T-helper 1 cell treated with Interleukin-12 subunit alpha and Interleukin-12 subunit beta and Interleukin-4 antibody, amounts not matched to agents 30 μg/mL and 1 μg/mL, for 36 hours (primary cell): Measurements from ENCODE around the gene CCDC148.
"Not testable (repeated sequence)": the region's sequence is repeated elsewhere in the genome, so short reads cannot be mapped to it uniquely, and the experiment has no call there.

Source experiments
- H3K27ac Mint-ChIP-seq: one replicate; pipeline ENCODE4 v1.8.0; 2021; ENCODE audit warnings: mild to moderate bottlenecking, mixed read lengths
- H3K27me3 Mint-ChIP-seq: one replicate; pipeline ENCODE4 v1.8.0; 2021; ENCODE audit warnings: low read depth, mixed read lengths
- H3K36me3 Mint-ChIP-seq: one replicate; pipeline ENCODE4 v1.8.0; 2021; ENCODE audit warnings: low read depth, mixed read lengths
- H3K4me1 Mint-ChIP-seq: one replicate; pipeline ENCODE4 v1.8.0; 2021; ENCODE audit warnings: low read depth, mixed read lengths
- H3K4me3 Mint-ChIP-seq: one replicate; pipeline ENCODE4 v1.8.0; 2021; ENCODE audit warnings: mild to moderate bottlenecking, moderate library complexity, mixed read lengths
- H3K9me3 Mint-ChIP-seq: one replicate; pipeline ENCODE4 v1.8.0; 2021; ENCODE audit warnings: mixed read lengths

CCDC148 gene

GRCh38 chr2:158472829-158473228 lies 16.3 kb upstream of the CCDC148 start:
- Mint-ChIP-seq H3K4me1 (peaks cover 16% of the 10 kb centered on the region), H3K36me3 (peaks cover 12% of the 10 kb centered on the region)
- not testable (repeated sequence) for H3K27ac Mint-ChIP-seq, H3K27me3 Mint-ChIP-seq, H3K4me3 Mint-ChIP-seq, H3K9me3 Mint-ChIP-seq

DNA sequence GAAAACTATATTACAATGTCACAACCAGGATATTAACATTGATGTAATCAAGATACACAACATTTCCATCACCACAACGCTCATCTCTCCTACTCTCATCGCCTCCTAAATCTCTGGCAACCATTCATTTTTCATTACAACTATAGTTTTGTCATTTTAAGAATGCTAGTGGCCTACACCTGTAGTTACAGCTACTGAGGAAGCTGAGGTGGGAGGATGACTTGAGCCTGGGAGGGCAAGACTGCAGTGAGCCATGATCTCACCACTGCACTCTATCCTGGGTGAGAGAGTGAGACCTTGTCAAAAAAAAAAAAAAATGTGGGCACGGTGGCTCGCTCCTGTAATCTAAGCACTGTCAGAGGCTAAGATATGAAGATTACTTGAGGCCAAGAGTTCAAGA lies 10.7 kb upstream of the CCDC148 start:
- Mint-ChIP-seq H3K4me3 (no peak overlapping the region), H3K27me3 (no peaks in the 10 kb centered on the region), H3K36me3 (peaks cover 12% of the 10 kb centered on the region), H3K27ac (no peak overlapping the region), H3K9me3 (no peaks in the 10 kb centered on the region), H3K4me1 (peaks cover 9% of the 10 kb centered on the region)

GRCh38 chr2:158464426-158465281 lies 8.1 kb upstream of the CCDC148 start:
- Mint-ChIP-seq H3K36me3 (peaks cover 6% of the 10 kb centered on the region), H3K27ac (no peak overlapping the region), H3K4me3 (no peak overlapping the region), H3K9me3 (no peaks in the 10 kb centered on the region), H3K4me1 (peaks cover 11% of the 10 kb centered on the region), H3K27me3 (no peaks in the 10 kb centered on the region)

DNA sequence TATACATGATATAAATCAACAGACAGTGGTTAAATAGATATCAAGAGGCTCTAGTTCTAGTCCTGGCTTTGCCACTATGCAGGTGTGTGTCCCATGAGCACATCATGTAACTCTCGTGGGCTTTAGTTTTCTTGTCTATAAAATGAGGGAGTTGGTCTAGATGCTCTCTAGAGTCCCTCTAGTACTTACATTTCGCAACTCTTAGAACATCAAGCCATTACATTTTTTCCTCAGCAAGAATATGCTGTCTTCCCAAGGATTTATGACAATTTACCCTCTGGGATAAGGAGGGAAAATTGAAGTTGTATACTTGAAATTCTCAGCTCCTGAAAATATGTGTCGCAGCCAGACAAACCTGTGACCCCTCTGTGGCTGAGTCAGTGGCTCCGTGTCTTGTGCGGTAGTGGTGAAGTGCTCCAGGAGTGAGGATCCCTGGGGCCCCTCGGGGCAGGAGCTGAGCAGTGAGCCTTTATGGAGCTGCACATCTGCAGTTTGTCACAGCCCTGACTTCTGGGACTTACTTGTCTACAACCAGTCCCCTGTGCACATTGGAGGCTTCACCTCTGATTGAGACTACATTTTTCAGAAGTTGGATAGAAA lies 7.0 kb upstream of the CCDC148 start:
- H3K36me3 Mint-ChIP-seq = peaks cover 3% of the 10 kb centered on the region
- H3K4me1 Mint-ChIP-seq = peaks cover 9% of the 10 kb centered on the region
- H3K4me3 Mint-ChIP-seq = no peak overlapping the region
- H3K27ac Mint-ChIP-seq = no peak overlapping the region
- H3K27me3 Mint-ChIP-seq = peaks cover under 1% of the 10 kb centered on the region
- H3K9me3 Mint-ChIP-seq = no peaks in the 10 kb centered on the region

- Mint-ChIP-seq H3K4me3 (no peak overlapping the region), H3K36me3 (peaks cover 8% of the 10 kb centered on the region), H3K27ac (no peak overlapping the region), H3K9me3 (no peaks in the 10 kb centered on the region), H3K27me3 (peaks cover 6% of the 10 kb centered on the region), H3K4me1 (peaks cover 23% of the 10 kb centered on the region)
Measured at GRCh38 chr2:158460632-158461297, 4.2 kb upstream of the CCDC148 start.

GRCh38 chr2:158459161-158460003 lies 2.8 kb upstream of the CCDC148 start:
- Mint-ChIP-seq H3K36me3 (peaks cover 8% of the 10 kb centered on the region), H3K27ac (no peak overlapping the region), H3K9me3 (no peaks in the 10 kb centered on the region), H3K27me3 (peaks cover 9% of the 10 kb centered on the region), H3K4me1 (peaks cover 20% of the 10 kb centered on the region), H3K4me3 (no peak overlapping the region)

- H3K27ac Mint-ChIP-seq = no peak overlapping the region
- no peaks in the 10 kb centered on the region for H3K9me3 Mint-ChIP-seq
- peaks cover 17% of the 10 kb centered on the region for H3K27me3 Mint-ChIP-seq
- H3K4me3 Mint-ChIP-seq = peak overlapping the region; percentile 95
- H3K36me3 Mint-ChIP-seq = peaks cover 8% of the 10 kb centered on the region
- peaks cover 20% of the 10 kb centered on the region for H3K4me1 Mint-ChIP-seq
Measured at GRCh38 chr2:158458617-158458920, 2.0 kb upstream of the CCDC148 start.

GRCh38 chr2:158457826-158458616 lies 1.5 kb upstream of the CCDC148 start:
- Mint-ChIP-seq H3K4me3 (peak overlapping the region; percentile 95), H3K4me1 (peaks cover 20% of the 10 kb centered on the region), H3K9me3 (no peaks in the 10 kb centered on the region), H3K27me3 (peaks cover 22% of the 10 kb centered on the region), H3K36me3 (peaks cover 8% of the 10 kb centered on the region), H3K27ac (peak overlapping the region; percentile 81)

GRCh38 chr2:158457092-158457825 lies 706 bp upstream of the CCDC148 start:
- Mint-ChIP-seq H3K27me3 (peaks cover 29% of the 10 kb centered on the region), H3K36me3 (peaks cover 8% of the 10 kb centered on the region), H3K27ac (peak overlapping the region; percentile 81), H3K9me3 (no peaks in the 10 kb centered on the region), H3K4me1 (peaks cover 20% of the 10 kb centered on the region), H3K4me3 (peak overlapping the region; percentile 95)

DNA sequence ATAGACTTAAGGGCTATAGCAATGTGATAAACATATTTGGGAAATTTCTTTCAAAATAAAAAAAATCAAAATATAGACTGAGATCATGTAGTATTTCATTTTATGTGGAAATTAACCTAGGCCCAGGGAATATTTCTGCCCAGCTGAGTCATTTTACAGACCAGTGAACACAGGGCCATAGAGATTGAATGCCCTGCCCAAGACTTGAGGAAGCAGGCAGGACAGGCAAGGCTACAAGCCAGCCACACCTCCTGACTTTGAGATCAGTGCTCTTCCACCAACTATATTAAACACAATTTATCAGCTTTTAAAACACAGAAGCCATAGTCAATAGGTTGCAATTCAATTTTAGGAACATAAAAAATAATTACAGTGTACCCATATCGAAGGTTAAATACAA lies 12.9 kb downstream of the CCDC148 start:
- H3K27me3 Mint-ChIP-seq = peaks cover 5% of the 10 kb centered on the region
- H3K4me3 Mint-ChIP-seq = no peak overlapping the region
- no peaks in the 10 kb centered on the region for H3K4me1 Mint-ChIP-seq

DNA sequence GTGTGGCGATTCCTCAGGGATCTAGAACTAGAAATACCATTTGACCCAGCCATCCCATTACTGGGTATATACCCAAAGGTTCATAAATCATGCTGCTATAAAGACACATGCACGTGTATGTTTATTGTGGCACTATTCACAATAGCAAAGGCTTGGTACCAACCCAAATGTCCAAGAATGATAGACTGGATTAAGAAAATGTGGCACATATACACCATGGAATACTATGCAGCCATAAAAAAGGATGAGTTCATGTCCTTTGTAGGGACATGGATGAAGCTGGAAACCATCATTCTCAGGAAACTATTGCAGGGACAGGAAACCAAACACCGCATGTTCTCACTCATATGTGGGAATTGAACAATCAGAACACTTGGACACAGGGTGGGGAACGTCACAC lies 17.5 kb downstream of the CCDC148 start:
- H3K9me3 Mint-ChIP-seq, H3K27me3 Mint-ChIP-seq, H3K27ac Mint-ChIP-seq, H3K4me1 Mint-ChIP-seq, H3K36me3 Mint-ChIP-seq, H3K4me3 Mint-ChIP-seq: not testable (repeated sequence)

More for the DNA sequence above, 12.9 kb downstream of the CCDC148 start:
- H3K9me3 Mint-ChIP-seq = no peaks in the 10 kb centered on the region
- H3K36me3 Mint-ChIP-seq = no peaks in the 10 kb centered on the region
- no peak overlapping the region for H3K27ac Mint-ChIP-seq

GRCh38 chr2:158433716-158434115 lies 22.8 kb downstream of the CCDC148 start:
- H3K4me1 Mint-ChIP-seq, H3K4me3 Mint-ChIP-seq, H3K36me3 Mint-ChIP-seq, H3K27ac Mint-ChIP-seq, H3K9me3 Mint-ChIP-seq, H3K27me3 Mint-ChIP-seq: not testable (repeated sequence)

DNA sequence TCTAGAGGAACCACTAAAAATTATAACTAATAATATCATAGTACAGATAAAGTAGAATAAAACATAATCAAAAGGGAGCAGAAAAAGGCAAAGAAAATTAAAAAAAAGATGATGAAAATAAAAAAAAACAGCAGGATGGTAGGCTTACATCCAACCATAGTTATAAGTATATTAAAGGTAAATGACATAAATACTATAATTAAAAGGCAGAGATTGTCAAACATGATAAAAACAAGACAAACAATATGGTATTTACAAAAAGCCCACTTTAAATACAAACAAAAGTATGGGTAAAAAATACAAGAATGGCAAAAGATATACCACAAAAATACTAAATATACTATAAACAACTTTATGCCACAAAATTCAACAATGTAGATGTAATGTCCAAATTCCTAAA lies 24.4 kb downstream of the CCDC148 start:
- no peak overlapping the region for H3K4me3 Mint-ChIP-seq
- peaks cover 5% of the 10 kb centered on the region for H3K9me3 Mint-ChIP-seq
- no peaks in the 10 kb centered on the region for H3K4me1 Mint-ChIP-seq
- H3K36me3 Mint-ChIP-seq = no peaks in the 10 kb centered on the region
- H3K27me3 Mint-ChIP-seq = no peaks in the 10 kb centered on the region
- no peak overlapping the region for H3K27ac Mint-ChIP-seq
